MM.1S (cell line): ENCODE results near the gene SUPT4H1.

ENCODE experiments used
- DNase-seq: peaks from one replicate; pipeline ENCODE4 v3.0.0-alpha.2; 2015
- H2AFZ ChIP-seq: fragments of 300-600 bp; sonication (generic); 2 replicates; pipeline ENCODE4 v1.6.0; 2016; ENCODE audit warnings: antibody characterized with exemption, low read length
- H3F3A ChIP-seq: fragments of 300-600 bp; sonication (generic); 2 replicates; pipeline ENCODE4 v1.6.1; 2016; ENCODE audit warnings: mild to moderate bottlenecking, antibody characterized with exemption, low read length, moderate library complexity, mixed read lengths; ENCODE audit not compliant: insufficient read depth
- H3K27ac ChIP-seq: fragments of 300-600 bp; sonication (generic); 2 replicates; pipeline ENCODE4 v1.5.1; 2016; ENCODE audit warnings: mild to moderate bottlenecking, low read length
- H3K27me3 ChIP-seq: fragments of 300-600 bp; sonication (generic); replicated peaks from 2 replicates; pipeline ENCODE4 v1.6.0; 2016; ENCODE audit warnings: low read length; ENCODE audit not compliant: insufficient read depth
- H3K36me3 ChIP-seq: fragments of 300-600 bp; sonication (generic); replicated peaks from 2 replicates; pipeline ENCODE4 v1.6.1; 2016; ENCODE audit warnings: mild to moderate bottlenecking, low read length, mixed read lengths; ENCODE audit not compliant: insufficient read depth
- H3K4me1 ChIP-seq: fragments of 300-600 bp; sonication (generic); 2 replicates; pipeline ENCODE4 v1.6.1; 2016; ENCODE audit warnings: low read length, mixed read lengths
- H3K4me2 ChIP-seq: fragments of 300-600 bp; sonication (generic); 2 replicates; pipeline ENCODE4 v1.6.0; 2016; ENCODE audit warnings: low read depth, low read length
- H3K4me3 ChIP-seq: fragments of 300-600 bp; sonication (generic); 2 replicates; pipeline ENCODE4 v1.5.1; 2016; ENCODE audit warnings: low read length, mixed read lengths
- H3K79me2 ChIP-seq: fragments of 300-600 bp; sonication (generic); 2 replicates; pipeline ENCODE4 v1.6.1; 2016; ENCODE audit warnings: mixed run types, low read length, mixed read lengths
- H3K9ac ChIP-seq: fragments of 300-600 bp; sonication (generic); 2 replicates; pipeline ENCODE4 v1.6.1; 2016; ENCODE audit warnings: low read length, mixed read lengths
- H3K9me2 ChIP-seq: fragments of 300-600 bp; sonication (generic); replicated peaks from 2 replicates; pipeline ENCODE4 v1.6.1; 2016; ENCODE audit warnings: mild to moderate bottlenecking, low read length, mixed read lengths; ENCODE audit not compliant: insufficient read depth
- H3K9me3 ChIP-seq: fragments of 300-600 bp; sonication (generic); replicated peaks from 2 replicates; pipeline ENCODE4 v1.6.1; 2016; ENCODE audit warnings: mild to moderate bottlenecking, low read length, mixed read lengths; ENCODE audit not compliant: insufficient read depth
- H4K20me1 ChIP-seq: fragments of 300-600 bp; sonication (generic); 2 replicates; pipeline ENCODE4 v1.6.1; 2016; ENCODE audit warnings: mild to moderate bottlenecking, low read length, moderate library complexity, mixed read lengths; ENCODE audit not compliant: insufficient read depth
- EZH2 ChIP-seq: fragments of 300-600 bp; sonication (generic); optimal IDR thresholded peaks from 2 replicates; pipeline ENCODE3; 2017; ENCODE audit warnings: low read depth, mild to moderate bottlenecking, antibody characterized with exemption, low read length, mixed read lengths
- EZH2phosphoT487 ChIP-seq: fragments of 300-600 bp; sonication (generic); IDR thresholded peaks from 2 replicates; pipeline ENCODE4 v1.6.1; 2018; ENCODE audit warnings: antibody characterized with exemption, low read length
- TF ChIP-seq, protein P1 (sequence below): fragments of 300-600 bp; sonication (generic); IDR thresholded peaks from 2 replicates; pipeline ENCODE4 v1.5.1; 2016; ENCODE audit warnings: antibody characterized with exemption, low read length, mixed read lengths

Gene SUPT4H1

DNA sequence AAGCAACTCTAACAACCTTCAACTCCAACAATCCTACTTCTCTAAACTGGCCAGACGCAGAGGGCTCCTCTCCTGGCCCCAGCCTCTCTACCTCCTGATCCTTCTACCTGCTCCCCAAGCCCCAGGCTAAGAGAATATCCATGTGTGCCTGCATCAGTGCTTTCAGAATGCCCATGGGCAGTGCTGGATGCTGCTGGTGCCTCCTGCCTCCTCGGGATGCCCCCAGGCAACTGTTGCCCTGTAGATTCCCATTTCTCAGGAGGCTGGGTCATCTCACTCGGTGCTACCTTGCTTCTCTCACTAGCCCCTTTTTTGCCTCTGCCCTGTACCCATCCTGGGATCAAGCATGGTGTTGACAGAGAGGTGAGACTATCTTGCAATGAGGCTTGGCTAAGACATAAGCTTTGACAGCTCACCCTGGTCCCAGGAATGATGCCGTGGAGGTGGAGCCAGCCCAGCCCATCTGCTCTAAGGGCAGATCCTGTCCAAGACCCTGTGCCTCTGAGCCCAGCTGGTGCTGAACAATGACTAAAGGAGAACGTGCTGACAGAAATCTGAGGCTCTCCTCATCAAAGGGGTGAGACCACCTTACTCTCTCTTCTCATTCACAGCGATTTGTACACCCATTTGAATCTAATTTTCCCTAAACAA lies 19.4 kb upstream of the SUPT4H1 start:
- Histone ChIP-seq H3K9ac (no peak overlapping the region), H3K79me2 (no peaks in the 10 kb centered on the region), H3K27me3 (no peaks in the 10 kb centered on the region), H3K9me3 (no peaks in the 10 kb centered on the region), H3K27ac (no peak overlapping the region), H3K4me1 (peaks cover 7% of the 10 kb centered on the region), H2AFZ (no peak overlapping the region), H3K9me2 (no peaks in the 10 kb centered on the region), H4K20me1 (no peaks in the 10 kb centered on the region), H3F3A (0 out of 2 replicates have a peak, but pooled peaks cover under 1% of the 10 kb centered on the region), H3K4me3 (no peak overlapping the region), H3K36me3 (no peaks in the 10 kb centered on the region), H3K4me2 (no peak overlapping the region)
- DNase-seq, result no peak
- TF ChIP-seq, protein P1, sequence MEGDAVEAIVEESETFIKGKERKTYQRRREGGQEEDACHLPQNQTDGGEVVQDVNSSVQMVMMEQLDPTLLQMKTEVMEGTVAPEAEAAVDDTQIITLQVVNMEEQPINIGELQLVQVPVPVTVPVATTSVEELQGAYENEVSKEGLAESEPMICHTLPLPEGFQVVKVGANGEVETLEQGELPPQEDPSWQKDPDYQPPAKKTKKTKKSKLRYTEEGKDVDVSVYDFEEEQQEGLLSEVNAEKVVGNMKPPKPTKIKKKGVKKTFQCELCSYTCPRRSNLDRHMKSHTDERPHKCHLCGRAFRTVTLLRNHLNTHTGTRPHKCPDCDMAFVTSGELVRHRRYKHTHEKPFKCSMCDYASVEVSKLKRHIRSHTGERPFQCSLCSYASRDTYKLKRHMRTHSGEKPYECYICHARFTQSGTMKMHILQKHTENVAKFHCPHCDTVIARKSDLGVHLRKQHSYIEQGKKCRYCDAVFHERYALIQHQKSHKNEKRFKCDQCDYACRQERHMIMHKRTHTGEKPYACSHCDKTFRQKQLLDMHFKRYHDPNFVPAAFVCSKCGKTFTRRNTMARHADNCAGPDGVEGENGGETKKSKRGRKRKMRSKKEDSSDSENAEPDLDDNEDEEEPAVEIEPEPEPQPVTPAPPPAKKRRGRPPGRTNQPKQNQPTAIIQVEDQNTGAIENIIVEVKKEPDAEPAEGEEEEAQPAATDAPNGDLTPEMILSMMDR, result no peak
- no peak for TF ChIP-seq EZH2phosphoT487
- no peak for TF ChIP-seq EZH2

DNA sequence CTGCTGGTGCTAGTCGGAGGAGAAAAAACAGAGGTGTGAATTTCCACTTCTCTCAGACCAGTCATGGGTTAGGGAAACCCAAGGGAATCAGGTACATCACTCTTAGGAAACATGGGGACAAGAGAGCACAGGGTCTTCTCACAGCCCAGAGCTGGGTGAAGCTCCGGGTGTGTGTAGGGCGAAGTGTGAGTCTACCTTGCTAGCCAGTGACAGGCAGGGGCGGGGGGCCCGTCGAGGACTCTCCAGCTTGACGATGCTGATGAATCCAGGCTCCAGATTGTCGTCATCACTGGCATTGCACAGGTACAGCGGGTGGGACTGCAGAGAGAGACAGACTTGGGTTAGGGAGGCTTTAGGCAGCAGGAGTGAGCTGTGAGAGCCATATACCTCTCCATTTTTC lies 18.7 kb upstream of the SUPT4H1 start:
- H3K79me2 ChIP-seq, result no peaks in the 10 kb centered on the region
- H4K20me1 ChIP-seq, result no peaks in the 10 kb centered on the region
- peaks cover 14% of the 10 kb centered on the region for H3K4me1 ChIP-seq
- H3K4me2 ChIP-seq, result no peak overlapping the region
- H3K4me3 ChIP-seq, result no peak overlapping the region
- H2AFZ ChIP-seq, result no peak overlapping the region
- TF ChIP-seq EZH2 (no peak), EZH2phosphoT487 (no peak)
- TF ChIP-seq, protein P1, result no peak
- H3K27ac ChIP-seq, result no peak overlapping the region
- H3K36me3 ChIP-seq, result no peaks in the 10 kb centered on the region
- H3K9me2 ChIP-seq, result no peaks in the 10 kb centered on the region
- 0 out of 2 replicates have a peak, but pooled peaks cover 2% of the 10 kb centered on the region for H3F3A ChIP-seq
- no peaks in the 10 kb centered on the region for H3K27me3 ChIP-seq
- no peak overlapping the region for H3K9ac ChIP-seq
- no peaks in the 10 kb centered on the region for H3K9me3 ChIP-seq
- DNase-seq, result no peak

DNA sequence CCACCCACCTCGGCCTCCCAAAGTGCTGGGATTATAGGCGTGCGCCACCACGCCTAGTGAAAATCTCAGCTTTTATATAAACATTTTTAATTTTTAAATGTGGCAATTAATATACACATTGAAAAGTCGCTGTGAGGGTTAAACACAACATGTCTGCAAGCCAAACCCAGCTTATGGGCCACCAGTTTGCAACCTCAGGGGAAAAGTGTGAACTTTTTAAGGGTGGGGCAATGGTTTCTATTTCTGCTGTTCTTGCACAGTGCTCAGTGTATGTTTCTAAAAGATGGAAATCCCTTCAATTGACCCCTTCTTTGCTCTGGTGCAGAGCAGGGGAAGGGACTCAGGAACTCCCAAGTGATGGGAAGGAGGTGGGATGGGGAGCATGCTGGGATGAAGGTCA lies 18.3 kb upstream of the SUPT4H1 start:
- peaks cover 16% of the 10 kb centered on the region for H3K4me1 ChIP-seq
- no peak overlapping the region for H3K9ac ChIP-seq
- H3K27me3 ChIP-seq, result no peaks in the 10 kb centered on the region
- H3K27ac ChIP-seq, result no peak overlapping the region
- H3F3A ChIP-seq, result 0 out of 2 replicates have a peak, but pooled peaks cover 2% of the 10 kb centered on the region
- H3K4me2 ChIP-seq, result no peak overlapping the region
- H3K9me2 ChIP-seq, result no peaks in the 10 kb centered on the region
- H3K9me3 ChIP-seq, result no peaks in the 10 kb centered on the region
- no peak overlapping the region for H3K4me3 ChIP-seq
- DNase-seq, result no peak
- H3K79me2 ChIP-seq, result no peaks in the 10 kb centered on the region
- no peaks in the 10 kb centered on the region for H3K36me3 ChIP-seq
- H2AFZ ChIP-seq, result no peak overlapping the region
- TF ChIP-seq, protein P1, result no peak
- no peak for TF ChIP-seq EZH2
- no peaks in the 10 kb centered on the region for H4K20me1 ChIP-seq
